IMR-90 (cell line): ENCODE results near the gene ANKMY1. TPM values are rescaled to one million over a fixed set of nuclear protein-coding genes. Genes with fewer than 3 reads are reported as not detected.
A peak's percentile ranks its signal among the peaks of the same experiment; 100 is the strongest.

Experiments
- ATAC-seq: fragments of 200-7000 bp; cut with Tn5 transposase; 2 replicates; pipeline ENCODE4 v1.9.1; 2020; ENCODE audit warnings: low read depth, mild to moderate bottlenecking, moderate library complexity
- BruUV-seq: library from RNA; stranded (reverse); fragments of 400-500 nt; replicated peaks from 2 replicates; lab custom pipeline; 2021; lab: Mats Ljungman, UMichigan
- CTCF ChIA-PET: fragments of 300-600 bp; formaldehyde crosslinking; extraction: SDS; loops from one replicate; lab custom pipeline; 2021; ENCODE audit warnings: antibody characterized with exemption; lab: Yijun Ruan, JAX
- POLR2A ChIA-PET: fragments of 300-600 bp; sonication (Branson Sonifier 250); formaldehyde crosslinking; loops from one replicate; lab custom pipeline; 2022; ENCODE audit warnings: antibody characterized with exemption; ENCODE audit not compliant: unreplicated experiment; lab: Charles Lee
- DNase-seq: peaks from one replicate; pipeline ENCODE4 v3.0.0; 2013
- H2AFZ ChIP-seq: replicated peaks from 2 replicates; pipeline ENCODE3; 2013; ENCODE audit warnings: low read length, mild to moderate bottlenecking; ENCODE audit not compliant: poor library complexity
- H2AK5ac ChIP-seq: 2 replicates; pipeline ENCODE4 v1.6.1; 2013; ENCODE audit warnings: low read depth, low read length, inconsistent platforms
- H2AK9ac ChIP-seq: replicated peaks from 2 replicates; pipeline ENCODE3; 2013; ENCODE audit warnings: mild to moderate bottlenecking, low read depth, low read length, moderate library complexity; ENCODE audit not compliant: poor library complexity
- H2BK120ac ChIP-seq: 2 replicates; pipeline ENCODE4 v1.6.1; 2013; ENCODE audit warnings: low read depth, low read length, inconsistent platforms
- H2BK15ac ChIP-seq: 3 replicates; pipeline ENCODE4 v1.6.1; 2013; ENCODE audit warnings: low read depth, low read length, inconsistent platforms
- H2BK20ac ChIP-seq: 2 replicates; pipeline ENCODE4 v1.6.1; 2013; ENCODE audit warnings: low read depth, mild to moderate bottlenecking, inconsistent platforms, low read length, moderate library complexity
- H2BK5ac ChIP-seq: 2 replicates; pipeline ENCODE4 v1.6.1; 2013; ENCODE audit warnings: mild to moderate bottlenecking, low read depth, low read length, inconsistent platforms; ENCODE audit not compliant: poor library complexity, severe bottlenecking
- H3K14ac ChIP-seq: replicated peaks from 2 replicates; pipeline ENCODE4 v1.6.1; 2013; ENCODE audit warnings: low read depth, low read length, inconsistent platforms
- H3K18ac ChIP-seq: 2 replicates; pipeline ENCODE4 v1.6.1; 2013; ENCODE audit warnings: low read depth, low read length, control low read depth
- H3K23ac ChIP-seq: 2 replicates; pipeline ENCODE4 v1.6.1; 2013; ENCODE audit warnings: low read depth, low read length, inconsistent platforms
- H3K27ac ChIP-seq: 2 replicates; pipeline ENCODE4 v1.5.1; 2013; ENCODE audit warnings: mild to moderate bottlenecking, control low read depth, low read length; ENCODE audit not compliant: insufficient read depth
- H3K27me3 ChIP-seq: 2 replicates; pipeline ENCODE4 v1.6.1; 2013; ENCODE audit warnings: low read length; ENCODE audit not compliant: control insufficient read depth, insufficient read depth
- H3K36me3 ChIP-seq: 2 replicates; pipeline ENCODE4 v1.6.1; 2013; ENCODE audit warnings: low read length, mixed read lengths; ENCODE audit not compliant: control insufficient read depth, insufficient read depth
- H3K4ac ChIP-seq: 2 replicates; pipeline ENCODE4 v1.6.1; 2013; ENCODE audit warnings: low read depth, low read length, inconsistent platforms
- H3K4me1 ChIP-seq: 2 replicates; pipeline ENCODE4 v1.6.1; 2013; ENCODE audit warnings: low read length, mixed read lengths; ENCODE audit not compliant: control insufficient read depth, insufficient read depth
- H3K4me2 ChIP-seq: 2 replicates; pipeline ENCODE4 v1.6.1; 2013; ENCODE audit warnings: low read depth, mild to moderate bottlenecking, control low read depth, low read length, moderate library complexity
- H3K4me3 ChIP-seq: 2 replicates; pipeline ENCODE4 v1.5.1; 2013; ENCODE audit warnings: low read depth, mild to moderate bottlenecking, control low read depth, low read length, moderate library complexity; ENCODE audit not compliant: insufficient read depth
- H3K56ac ChIP-seq: 2 replicates; pipeline ENCODE4 v1.6.1; 2013; ENCODE audit warnings: low read length, inconsistent platforms; ENCODE audit not compliant: insufficient read depth; ENCODE audit errors: extremely low read depth
- H3K79me1 ChIP-seq, 2 experiments: 2 replicates each; pipeline ENCODE4 v1.6.1; 2013; ENCODE audit warnings: low read length in 2 of 2, inconsistent platforms in 1 of 2, low read depth in 1 of 2
- H3K9ac ChIP-seq: 2 replicates; pipeline ENCODE4 v1.6.1; 2013; ENCODE audit warnings: low read depth, low read length, control low read depth
- H3K9me1 ChIP-seq: 2 replicates; pipeline ENCODE4 v1.6.1; 2013; ENCODE audit warnings: low read length, inconsistent platforms; ENCODE audit not compliant: insufficient read depth
- H3K9me3 ChIP-seq: 2 replicates; pipeline ENCODE4 v1.6.1; 2013; ENCODE audit warnings: low read length; ENCODE audit not compliant: control insufficient read depth, insufficient read depth
- H4K20me1 ChIP-seq: 2 replicates; pipeline ENCODE4 v1.6.1; 2013; ENCODE audit warnings: low read length, inconsistent platforms; ENCODE audit not compliant: insufficient read depth
- H4K5ac ChIP-seq: 2 replicates; pipeline ENCODE4 v1.6.1; 2013; ENCODE audit warnings: mild to moderate bottlenecking, low read depth, low read length, control low read depth
- H4K8ac ChIP-seq, 2 experiments: 2 replicates each; pipeline ENCODE4 v1.6.1; 2013; ENCODE audit warnings: low read depth in 2 of 2, low read length in 2 of 2, control low read depth in 1 of 2, inconsistent platforms in 1 of 2
- H4K91ac ChIP-seq: 2 replicates; pipeline ENCODE4 v1.6.1; 2013; ENCODE audit warnings: low read depth, low read length, inconsistent platforms; ENCODE audit not compliant: insufficient read depth
- BHLHE40 ChIP-seq: fragments of 150-350 bp; IDR thresholded peaks from 2 replicates; pipeline ENCODE4 v1.6.1; 2016; ENCODE audit warnings: mild to moderate bottlenecking, low read depth, low read length
- CEBPB ChIP-seq: IDR thresholded peaks from 2 replicates; pipeline ENCODE4 v1.6.1; 2012; ENCODE audit warnings: low read depth, low read length, improper control_type of control experiment
- CHD1 ChIP-seq: IDR thresholded peaks from 2 replicates; pipeline ENCODE4 v1.6.1; 2012; ENCODE audit warnings: low read depth, low read length, improper control_type of control experiment
- CTCF ChIP-seq: conservative IDR thresholded peaks from 2 replicates; pipeline ENCODE4 v1.5.1; 2012; ENCODE audit warnings: mild to moderate bottlenecking, low read depth, low read length, improper control_type of control experiment
- ELK1 ChIP-seq: fragments of 150-350 bp; IDR thresholded peaks from 2 replicates; pipeline ENCODE4 v1.6.1; 2016; ENCODE audit warnings: low read depth, mild to moderate bottlenecking, low read length, moderate library complexity, borderline replicate concordance
- FOS ChIP-seq: fragments of 150-350 bp; IDR thresholded peaks from 2 replicates; pipeline ENCODE4 v1.6.1; 2016; ENCODE audit warnings: low read depth, low read length
- MAZ ChIP-seq: IDR thresholded peaks from 2 replicates; pipeline ENCODE4 v1.6.1; 2012; ENCODE audit warnings: low read depth, mild to moderate bottlenecking, low read length, improper control_type of control experiment, moderate library complexity, borderline replicate concordance
- NFE2L2 ChIP-seq: fragments of 150-350 bp; IDR thresholded peaks from 2 replicates; pipeline ENCODE4 v1.6.1; 2016; ENCODE audit warnings: low read depth, mild to moderate bottlenecking, low read length
- POLR2A ChIP-seq: IDR thresholded peaks from 2 replicates; pipeline ENCODE4 v1.6.1; 2012; ENCODE audit warnings: mild to moderate bottlenecking, low read depth, low read length
- RAD21 ChIP-seq: IDR thresholded peaks from 2 replicates; pipeline ENCODE4 v1.6.1; 2012; ENCODE audit warnings: low read length, improper control_type of control experiment
- RCOR1 ChIP-seq: IDR thresholded peaks from 2 replicates; pipeline ENCODE4 v1.6.1; 2012; ENCODE audit warnings: mild to moderate bottlenecking, low read length, improper control_type of control experiment; ENCODE audit not compliant: insufficient replicate concordance
- RFX5 ChIP-seq: IDR thresholded peaks from 2 replicates; pipeline ENCODE4 v1.8.0; 2012; ENCODE audit warnings: low read depth, mild to moderate bottlenecking, low read length, moderate library complexity
- USF2 ChIP-seq: fragments of 150-350 bp; IDR thresholded peaks from 2 replicates; pipeline ENCODE4 v1.6.1; 2017; ENCODE audit warnings: mild to moderate bottlenecking, antibody characterized with exemption, low read length, low read depth
- WGBS, 2 experiments: methylation state at CpG; one replicate each; pipeline versions ENCODE4 v1.1.5 to v1.1.7; 2013; ENCODE audit warnings: missing lambda C conversion rate in 2 of 2; ENCODE audit not compliant: insufficient read length in 1 of 2; ENCODE audit errors: extremely low coverage in 2 of 2; 5-methylcytosine and 5-hydroxymethylcytosine counted together
- dilution Hi-C: fragments of 300-500 bp; cut with HindIII; formaldehyde crosslinking; loops from one replicate; pipeline ENCODE4 v1.14.3; 2018; ENCODE audit warnings: low sequenced_read_pairs; ENCODE audit not compliant: unreplicated experiment
- in situ Hi-C: fragments of 300-500 bp; cut with MboI; formaldehyde crosslinking; loops from 3 replicates; pipeline ENCODE4 v1.14.3; 2019; ENCODE audit warnings: low sequenced_read_pairs, inconsistent platforms, mixed read lengths
- intact Hi-C: fragments of 100-400 bp; cut with micrococcal nuclease; formaldehyde crosslinking; loops from 2 replicates; pipeline ENCODE4 v1.10.0; 2022
- polyA plus RNA-seq, 3 experiments: library from polyadenylated mRNA; depleted of rRNA; stranded (reverse); fragments of >200 nt; gene quantifications; 2 replicates each; pipeline ENCODE4 v1.2.3, GENCODE V29; 2012; ENCODE audit warnings: low replicate concordance in 1 of 3
- total RNA-seq: library from RNA; depleted of rRNA; stranded (reverse); fragments of >200 nt; gene quantifications from 2 replicates; pipeline ENCODE4 v1.2.3, GENCODE V29; 2012

ANKMY1 gene
- total and polyA plus RNA-seq, 2 of the 4 experiments (the other 2 are of a cell fraction), result 2.9 to 5.5 TPM

- Histone ChIP-seq H2BK5ac (no peak overlapping the region), H4K8ac (no peak overlapping the region), H4K91ac (no peak overlapping the region), H3K9me3 (no peaks in the 10 kb centered on the region), H3K56ac (no peak overlapping the region), H3K18ac (no peak overlapping the region), H2BK120ac (no peak overlapping the region), H3K14ac (no peak overlapping the region), H3K27ac (no peak overlapping the region), H2BK20ac (no peak overlapping the region), H3K4me2 (no peak overlapping the region), H3K36me3 (peaks cover 12% of the 10 kb centered on the region), H3K4me3 (no peak overlapping the region), H4K5ac (no peak overlapping the region), H3K4me1 (peaks cover 26% of the 10 kb centered on the region), H3K9ac (no peak overlapping the region), H2AK5ac (no peak overlapping the region), H3K27me3 (no peaks in the 10 kb centered on the region), H4K20me1 (peaks cover 13% of the 10 kb centered on the region), H2AK9ac (peak overlapping the region; percentile 37), H3K4ac (no peak overlapping the region), H3K9me1 (peaks cover 22% of the 10 kb centered on the region), H2AFZ (no peak overlapping the region), H3K79me1 (peaks cover 7 to 51% of the 10 kb centered on the region in 2 experiments; a peak in 3 of 4 replicates), H3K23ac (no peak overlapping the region), H2BK15ac (no peak overlapping the region)
- no TSS peak for BruUV-seq
- ChIA-PET POLR2A (no interaction called here), CTCF (no interaction called here)
- DNase-seq (no peak), ATAC-seq (no peak)
- TF ChIP-seq RFX5 (no peak), ELK1 (no peak), NFE2L2 (no peak), BHLHE40 (no peak), POLR2A (no peak), RAD21 (no peak), RCOR1 (no peak), CEBPB (no peak), CTCF (no peak), FOS (no peak), USF2 (no peak), CHD1 (no peak), MAZ (no peak)
- intact Hi-C loops (no loop called here), dilution Hi-C loops (no loop called here), in situ Hi-C loops (no loop called here)
- WGBS, 2 experiments, result no CpG with 5 or more reads among the region's 11 CpGs
Observed at GRCh38 chr2:240570531-240571313, 12.9 kb upstream of the ANKMY1 start.
